A673 (cell line): Measurements from ENCODE around the gene CD248. TPM values are rescaled to one million over a fixed set of nuclear protein-coding genes. Genes with fewer than 3 reads are reported as not detected.

Experiments used
- BruUV-seq: library from RNA; stranded (reverse); fragments of 400-500 nt; replicated peaks from 2 replicates; lab custom pipeline; 2021; lab: Mats Ljungman, UMichigan
- CTCF ChIA-PET: fragments of 300-600 bp; sonication (Branson Sonifier 250); formaldehyde crosslinking; loops from one replicate; lab custom pipeline; 2022; ENCODE audit warnings: antibody characterized with exemption; lab: Charles Lee
- POLR2A ChIA-PET: fragments of 300-600 bp; sonication (Branson Sonifier 250); formaldehyde crosslinking; loops from one replicate; lab custom pipeline; 2022; ENCODE audit warnings: antibody characterized with exemption; ENCODE audit not compliant: low non-redundant PET; lab: Charles Lee
- DNase-seq: peaks from one replicate; pipeline ENCODE4 v3.0.0-alpha.2; 2015; ENCODE audit warnings: low spot score
- H3K27ac ChIP-seq: fragments of 200-600 bp; sonication (generic); 2 replicates; pipeline ENCODE4 v1.5.1; 2016; ENCODE audit warnings: mixed run types, low read depth, mild to moderate bottlenecking, mixed read lengths, antibody characterized with exemption, low read length; ENCODE audit not compliant: poor library complexity, severe bottlenecking
- H3K27me3 ChIP-seq: fragments of 200-600 bp; sonication (generic); replicated peaks from 2 replicates; pipeline ENCODE4 v1.6.1; 2017; ENCODE audit warnings: mixed run types, low read depth, mild to moderate bottlenecking, mixed read lengths, antibody characterized with exemption, low read length; ENCODE audit not compliant: insufficient read depth, poor library complexity
- H3K36me3 ChIP-seq: fragments of 200-600 bp; sonication (generic); 2 replicates; pipeline ENCODE4 v1.6.1; 2016; ENCODE audit warnings: mixed run types, mild to moderate bottlenecking, mixed read lengths, antibody characterized with exemption, low read length; ENCODE audit not compliant: insufficient read depth, poor library complexity, severe bottlenecking
- H3K4me1 ChIP-seq: fragments of 200-600 bp; sonication (generic); 2 replicates; pipeline ENCODE4 v1.6.1; 2017; ENCODE audit warnings: mixed run types, mild to moderate bottlenecking, mixed read lengths, antibody characterized with exemption, low read length; ENCODE audit not compliant: insufficient read depth, poor library complexity, severe bottlenecking
- H3K4me3 ChIP-seq: fragments of 200-600 bp; sonication (generic); 2 replicates; pipeline ENCODE4 v1.5.1; 2016; ENCODE audit warnings: low read depth, mixed run types, mild to moderate bottlenecking, mixed read lengths, low read length; ENCODE audit not compliant: poor library complexity, severe bottlenecking
- H3K9me3 ChIP-seq: fragments of 200-600 bp; sonication (generic); 2 replicates; pipeline ENCODE4 v1.6.1; 2016; ENCODE audit warnings: mixed run types, low read depth, mild to moderate bottlenecking, mixed read lengths, antibody characterized with exemption, low read length; ENCODE audit not compliant: poor library complexity, severe bottlenecking
- EZH2 ChIP-seq: fragments of 200-600 bp; sonication (generic); IDR thresholded peaks from 2 replicates; pipeline ENCODE4 v1.6.1; 2017; ENCODE audit warnings: borderline replicate concordance, low read depth, mild to moderate bottlenecking, mixed read lengths, antibody characterized with exemption, low read length; ENCODE audit not compliant: poor library complexity, severe bottlenecking
- intact Hi-C: fragments of 100-400 bp; cut with micrococcal nuclease; formaldehyde crosslinking; loops from one replicate; pipeline ENCODE4 v1.10.0; 2022; ENCODE audit not compliant: unreplicated experiment
- total RNA-seq: library from RNA; stranded (reverse); gene quantifications from 2 replicates; pipeline ENCODE4 v1.2.3, GENCODE V29; 2021
- TF ChIP-seq, protein P1 (sequence below): fragments of 300-800, 200-600 bp; sonication (generic); conservative IDR thresholded peaks from 2 replicates; pipeline ENCODE4 v1.5.1; 2017; ENCODE audit warnings: low read depth, mild to moderate bottlenecking, antibody characterized with exemption, low read length, moderate library complexity, mixed read lengths

Gene CD248
- total RNA-seq, 1 experiment from 2014 or later: 97.8 TPM

- H3K4me3 ChIP-seq: no peak overlapping the region
- intact Hi-C loops: no loop called here
- H3K27me3 ChIP-seq: no peaks in the 10 kb centered on the region
- no peak overlapping the region for H3K27ac ChIP-seq
- ChIA-PET CTCF (no interaction called here), POLR2A (no interaction called here)
- H3K36me3 ChIP-seq: peaks cover 16% of the 10 kb centered on the region
- H3K4me1 ChIP-seq: peaks cover 31% of the 10 kb centered on the region
- no peak for TF ChIP-seq EZH2
- TF ChIP-seq, protein P1, sequence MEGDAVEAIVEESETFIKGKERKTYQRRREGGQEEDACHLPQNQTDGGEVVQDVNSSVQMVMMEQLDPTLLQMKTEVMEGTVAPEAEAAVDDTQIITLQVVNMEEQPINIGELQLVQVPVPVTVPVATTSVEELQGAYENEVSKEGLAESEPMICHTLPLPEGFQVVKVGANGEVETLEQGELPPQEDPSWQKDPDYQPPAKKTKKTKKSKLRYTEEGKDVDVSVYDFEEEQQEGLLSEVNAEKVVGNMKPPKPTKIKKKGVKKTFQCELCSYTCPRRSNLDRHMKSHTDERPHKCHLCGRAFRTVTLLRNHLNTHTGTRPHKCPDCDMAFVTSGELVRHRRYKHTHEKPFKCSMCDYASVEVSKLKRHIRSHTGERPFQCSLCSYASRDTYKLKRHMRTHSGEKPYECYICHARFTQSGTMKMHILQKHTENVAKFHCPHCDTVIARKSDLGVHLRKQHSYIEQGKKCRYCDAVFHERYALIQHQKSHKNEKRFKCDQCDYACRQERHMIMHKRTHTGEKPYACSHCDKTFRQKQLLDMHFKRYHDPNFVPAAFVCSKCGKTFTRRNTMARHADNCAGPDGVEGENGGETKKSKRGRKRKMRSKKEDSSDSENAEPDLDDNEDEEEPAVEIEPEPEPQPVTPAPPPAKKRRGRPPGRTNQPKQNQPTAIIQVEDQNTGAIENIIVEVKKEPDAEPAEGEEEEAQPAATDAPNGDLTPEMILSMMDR: no peak
- DNase-seq: no peak
- BruUV-seq: no TSS peak
- no peaks in the 10 kb centered on the region for H3K9me3 ChIP-seq
These were observed 24.8 kb upstream of the CD248 start for GRCh38 chr11:66341502-66342126.

DNA sequence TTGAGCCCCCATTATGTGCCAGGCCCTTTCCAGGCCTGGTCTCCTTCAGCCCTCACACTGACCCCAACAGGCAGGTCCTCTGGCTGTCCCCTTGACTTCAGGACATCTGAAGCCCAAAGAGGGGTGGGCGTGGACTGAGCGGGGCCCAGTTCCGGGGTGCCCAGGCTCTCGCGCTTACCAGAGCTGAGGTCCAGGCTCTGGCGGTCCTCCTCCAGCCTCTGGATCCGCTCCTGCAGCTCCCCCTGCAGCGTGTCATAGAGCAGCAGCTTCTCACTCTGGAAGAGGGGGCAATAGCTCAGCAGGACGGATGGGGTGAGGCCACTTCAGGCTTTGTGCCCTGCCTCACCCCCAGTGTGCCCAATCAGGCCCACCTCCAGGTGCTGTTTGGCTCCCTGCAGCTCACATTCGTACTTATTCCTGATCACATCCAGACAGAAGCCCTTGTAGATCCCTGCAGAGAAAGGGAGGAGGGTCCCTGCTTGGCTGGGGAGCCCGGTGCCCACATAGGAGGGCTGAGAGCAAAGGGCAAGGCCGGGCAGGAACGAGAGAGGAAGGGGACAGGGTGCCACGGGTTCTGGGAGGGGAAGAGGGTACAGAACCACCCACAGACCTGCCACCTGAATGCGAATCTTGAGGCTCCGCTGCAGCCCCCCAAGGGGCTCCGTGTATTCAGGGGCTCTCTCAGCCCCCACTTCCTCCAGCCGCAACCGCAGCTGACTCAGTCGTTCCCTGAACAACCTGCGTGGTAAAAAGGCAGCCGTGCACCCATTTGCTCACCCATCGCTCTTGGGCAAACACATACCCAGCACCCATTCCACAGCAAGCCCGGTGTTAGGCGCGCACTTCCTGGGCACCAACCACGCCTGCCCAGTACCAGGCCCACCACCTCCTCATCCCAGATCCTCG lies 24.0 kb upstream of the CD248 start:
- DNase-seq: no peak
- H3K27me3 ChIP-seq: no peaks in the 10 kb centered on the region
- BruUV-seq: no TSS peak
- TF ChIP-seq, protein P1: no peak
- TF ChIP-seq EZH2: no peak
- no peak overlapping the region for H3K4me3 ChIP-seq
- H3K36me3 ChIP-seq: peaks cover 16% of the 10 kb centered on the region
- H3K9me3 ChIP-seq: no peaks in the 10 kb centered on the region
- ChIA-PET CTCF (no interaction called here), POLR2A (no interaction called here)
- intact Hi-C loops: no loop called here
- H3K27ac ChIP-seq: no peak overlapping the region
- H3K4me1 ChIP-seq: peaks cover 31% of the 10 kb centered on the region

GRCh38 chr11:66339686-66340483 lies 23.0 kb upstream of the CD248 start:
- BruUV-seq: no TSS peak
- Histone ChIP-seq H3K4me3 (no peak overlapping the region), H3K36me3 (peaks cover 16% of the 10 kb centered on the region), H3K9me3 (no peaks in the 10 kb centered on the region), H3K27me3 (no peaks in the 10 kb centered on the region), H3K4me1 (peaks cover 32% of the 10 kb centered on the region), H3K27ac (no peak overlapping the region)
- ChIA-PET POLR2A (no interaction called here), CTCF (no interaction called here)
- no peak for DNase-seq
- TF ChIP-seq, protein P1: no peak
- TF ChIP-seq EZH2: no peak
- intact Hi-C loops: no loop called here
